Measurements from ENCODE around the gene PKM. TPM values are rescaled to one million over a fixed set of nuclear protein-coding genes. Genes with fewer than 3 reads are reported as not detected.

Gene PKM
- total RNA-seq, 1 experiment from 2014 or later = 828 TPM

- Mint-ChIP-seq H3K36me3 (ENCODE audit: insufficient read depth, unreplicated experiment) (peaks cover 38% of the 10 kb centered on the region), H3K27ac (ENCODE audit: low read depth, unreplicated experiment) (peak overlapping the region; percentile 81), H3K9me3 (ENCODE audit: unreplicated experiment) (no peaks in the 10 kb centered on the region), H3K27me3 (ENCODE audit: insufficient read depth, unreplicated experiment) (no peaks in the 10 kb centered on the region), H3K4me3 (ENCODE audit: unreplicated experiment) (peak overlapping the region; percentile 89), H3K4me1 (ENCODE audit: insufficient read depth, unreplicated experiment) (peaks cover 32% of the 10 kb centered on the region)
- intact Hi-C loops (cut with micrococcal nuclease) = no loop called here
- no peak for TF ChIP-seq CTCF (IDR thresholded peaks at IDR 0.05; ENCODE audit: unreplicated experiment)
- peak; percentile 35 for DNase-seq (ENCODE audit: unreplicated experiment)
- BruUV-seq (replicated peaks) = TSS peak; percentile 31
- CTCF ChIA-PET = interaction anchor here (0.6 to 1.3 kb wide), 4 partner anchors 11 to 616 kb away, joined by 3 to 4 read pairs (median 4); no protein-coding TSS in a partner anchor
- POLR2A ChIA-PET = interaction anchor here (0.6 to 7.8 kb wide), 18 partner anchors 8 to 996 kb away, joined by 3 to 424 read pairs (median 7); partner anchors contain the start of genes ARIH1 and GRAMD2A
These were observed 1.7 kb downstream of the PKM start for GRCh38 chr15:72229076-72229946.

GRCh38 chr15:72227720-72228119, 3.3 kb downstream of the PKM start:
- no TSS peak for BruUV-seq (replicated peaks)
- CTCF ChIA-PET = interaction anchor here (0.6 to 2.7 kb wide), 7 partner anchors 11 to 700 kb away, joined by 3 to 29 read pairs (median 4); partner anchors contain the start of gene GRAMD2A

DNA sequence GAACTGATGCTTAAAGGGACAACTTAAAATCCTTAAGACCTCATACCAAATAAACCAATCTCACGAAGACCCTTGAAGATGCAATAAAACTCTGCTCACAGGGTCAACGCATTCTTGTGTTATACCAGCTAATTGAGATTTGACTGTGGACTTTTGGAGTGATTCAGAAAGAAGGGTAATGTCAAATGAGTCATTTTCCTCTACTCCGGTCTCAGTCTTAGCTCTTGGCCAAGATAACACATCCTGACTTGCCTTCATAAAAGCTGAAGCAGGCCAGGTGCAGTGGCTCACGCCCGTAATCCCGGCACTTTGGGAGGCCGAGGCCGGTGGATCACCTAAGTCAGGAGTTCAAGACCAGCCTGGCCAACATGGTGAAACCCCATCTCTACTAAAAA, 3.8 kb downstream of the PKM start:
- peak; percentile 92 for DNase-seq (ENCODE audit: unreplicated experiment)
- no TSS peak for BruUV-seq (replicated peaks)
- H3K27ac Mint-ChIP-seq (ENCODE audit: low read depth, unreplicated experiment) = peak overlapping the region; percentile 81
- H3K4me1 Mint-ChIP-seq (ENCODE audit: insufficient read depth, unreplicated experiment) = peaks cover 43% of the 10 kb centered on the region
- no peaks in the 10 kb centered on the region for H3K27me3 Mint-ChIP-seq (ENCODE audit: insufficient read depth, unreplicated experiment)
- H3K9me3 Mint-ChIP-seq (ENCODE audit: unreplicated experiment) = no peaks in the 10 kb centered on the region
- ChIA-PET CTCF (interaction anchor here (0.7 to 2.7 kb wide), 9 partner anchors 11 to 44 kb away, joined by 3 to 29 read pairs (median 4); partner anchors contain the start of gene GRAMD2A), POLR2A (interaction anchor here (0.6 to 7.8 kb wide), 19 partner anchors 8 to 931 kb away, joined by 3 to 424 read pairs (median 8); partner anchors contain the start of genes ARIH1, GRAMD2A, HEXA and PARP6)
- no peak for TF ChIP-seq CTCF (IDR thresholded peaks at IDR 0.05; ENCODE audit: unreplicated experiment)
- peak overlapping the region; percentile 89 for H3K4me3 Mint-ChIP-seq (ENCODE audit: unreplicated experiment)
- peaks cover 56% of the 10 kb centered on the region for H3K36me3 Mint-ChIP-seq (ENCODE audit: insufficient read depth, unreplicated experiment)
- intact Hi-C loops (cut with micrococcal nuclease) = no loop called here

More at GRCh38 chr15:72227720-72228119, 3.3 kb downstream of the PKM start:
- H3K27ac Mint-ChIP-seq (ENCODE audit: low read depth, unreplicated experiment) = peak overlapping the region; percentile 81
- no peaks in the 10 kb centered on the region for H3K9me3 Mint-ChIP-seq (ENCODE audit: unreplicated experiment)
- peak overlapping the region; percentile 89 for H3K4me3 Mint-ChIP-seq (ENCODE audit: unreplicated experiment)
- peaks cover 51% of the 10 kb centered on the region for H3K36me3 Mint-ChIP-seq (ENCODE audit: insufficient read depth, unreplicated experiment)
- peaks cover 42% of the 10 kb centered on the region for H3K4me1 Mint-ChIP-seq (ENCODE audit: insufficient read depth, unreplicated experiment)
- TF ChIP-seq CTCF (IDR thresholded peaks at IDR 0.05; ENCODE audit: unreplicated experiment) = no peak
- intact Hi-C loops (cut with micrococcal nuclease) = no loop called here
- POLR2A ChIA-PET = interaction anchor here (0.7 to 7.8 kb wide), 16 partner anchors 8 to 1758 kb away, joined by 3 to 424 read pairs (median 9); partner anchors contain the start of genes ARIH1, GRAMD2A, HEXA and PARP6
- no peaks in the 10 kb centered on the region for H3K27me3 Mint-ChIP-seq (ENCODE audit: insufficient read depth, unreplicated experiment)
- DNase-seq (ENCODE audit: unreplicated experiment) = no peak

DNA sequence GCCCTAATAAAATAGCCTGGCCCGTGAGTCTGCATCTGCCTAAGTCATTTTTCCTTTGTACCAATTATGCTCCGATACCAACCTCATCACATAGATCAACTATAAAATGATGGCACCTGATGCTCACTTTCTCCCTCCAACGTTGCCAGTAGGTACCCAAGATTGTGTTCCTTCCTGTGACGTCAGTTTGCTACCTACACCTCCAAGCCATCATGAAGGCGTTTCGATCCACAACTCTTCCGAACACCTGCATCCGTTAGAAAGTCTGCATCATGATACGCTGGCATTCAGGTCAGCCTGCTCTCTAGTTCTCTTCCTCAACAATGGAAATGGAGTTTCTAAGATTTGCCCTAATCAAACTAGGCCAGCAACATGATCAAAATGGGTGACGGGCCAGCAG, 7.7 kb downstream of the PKM start:
- BruUV-seq (replicated peaks) = no TSS peak
- Mint-ChIP-seq H3K27ac (ENCODE audit: low read depth, unreplicated experiment) (peak overlapping the region; percentile 71), H3K36me3 (ENCODE audit: insufficient read depth, unreplicated experiment) (peaks cover 89% of the 10 kb centered on the region), H3K4me1 (ENCODE audit: insufficient read depth, unreplicated experiment) (peaks cover 58% of the 10 kb centered on the region), H3K9me3 (ENCODE audit: unreplicated experiment) (no peaks in the 10 kb centered on the region), H3K4me3 (ENCODE audit: unreplicated experiment) (peak overlapping the region; percentile 67), H3K27me3 (ENCODE audit: insufficient read depth, unreplicated experiment) (no peaks in the 10 kb centered on the region)
- ChIA-PET CTCF (interaction anchor here (0.6 to 2.5 kb wide), 6 partner anchors 9 to 104 kb away, joined by 3 to 7 read pairs (median 3); no protein-coding TSS in a partner anchor), POLR2A (interaction anchor here (0.5 to 6.2 kb wide), 10 partner anchors 9 to 783 kb away, joined by 3 to 146 read pairs (median 10); partner anchors contain the start of genes ARIH1, GRAMD2A and PKM)
- TF ChIP-seq CTCF (IDR thresholded peaks at IDR 0.05; ENCODE audit: unreplicated experiment) = no peak
- DNase-seq (ENCODE audit: unreplicated experiment) = no peak
- intact Hi-C loops (cut with micrococcal nuclease) = loop anchor here (2.0 kb wide), 1 partner anchor 24 kb away; no protein-coding TSS in a partner anchor

All from MCF 10A (cell line).